ENCODE measurements around the gene SLC25A48.

SLC25A48 gene

DNA sequence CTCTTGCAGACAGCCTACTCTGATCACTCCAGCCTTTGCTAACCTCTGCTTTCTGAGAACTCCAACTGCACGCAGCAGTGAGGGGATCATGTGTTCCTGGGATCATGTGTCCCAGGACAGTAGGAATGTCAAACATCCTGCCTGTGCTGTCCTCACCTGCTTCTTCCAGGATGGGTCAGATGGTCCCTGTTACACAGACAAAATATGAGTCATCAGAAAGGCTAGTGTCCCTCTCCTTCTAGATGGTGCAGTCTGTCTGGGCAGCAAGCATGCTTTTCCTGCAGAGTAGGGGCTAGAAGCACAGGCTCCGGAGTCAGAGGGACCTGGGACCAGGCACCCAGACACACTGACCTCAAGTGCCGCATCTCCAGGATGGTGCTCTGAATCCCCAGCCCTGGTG is 20.1 kb upstream of the SLC25A48 start:
- DNase-seq (ENCODE audit: extremely low read depth, insufficient read length), result no peak
- Histone ChIP-seq H3K36me3 (ENCODE audit: control insufficient read depth, insufficient read depth, low read length) (no peaks in the 10 kb centered on the region), H3K4me3 (replicated peaks; ENCODE audit: low read depth, low read length) (no peak overlapping the region), H3K27me3 (replicated peaks; ENCODE audit: control insufficient read depth, insufficient read depth, low read length) (peaks cover 5% of the 10 kb centered on the region)
- TF ChIP-seq, protein P1, sequence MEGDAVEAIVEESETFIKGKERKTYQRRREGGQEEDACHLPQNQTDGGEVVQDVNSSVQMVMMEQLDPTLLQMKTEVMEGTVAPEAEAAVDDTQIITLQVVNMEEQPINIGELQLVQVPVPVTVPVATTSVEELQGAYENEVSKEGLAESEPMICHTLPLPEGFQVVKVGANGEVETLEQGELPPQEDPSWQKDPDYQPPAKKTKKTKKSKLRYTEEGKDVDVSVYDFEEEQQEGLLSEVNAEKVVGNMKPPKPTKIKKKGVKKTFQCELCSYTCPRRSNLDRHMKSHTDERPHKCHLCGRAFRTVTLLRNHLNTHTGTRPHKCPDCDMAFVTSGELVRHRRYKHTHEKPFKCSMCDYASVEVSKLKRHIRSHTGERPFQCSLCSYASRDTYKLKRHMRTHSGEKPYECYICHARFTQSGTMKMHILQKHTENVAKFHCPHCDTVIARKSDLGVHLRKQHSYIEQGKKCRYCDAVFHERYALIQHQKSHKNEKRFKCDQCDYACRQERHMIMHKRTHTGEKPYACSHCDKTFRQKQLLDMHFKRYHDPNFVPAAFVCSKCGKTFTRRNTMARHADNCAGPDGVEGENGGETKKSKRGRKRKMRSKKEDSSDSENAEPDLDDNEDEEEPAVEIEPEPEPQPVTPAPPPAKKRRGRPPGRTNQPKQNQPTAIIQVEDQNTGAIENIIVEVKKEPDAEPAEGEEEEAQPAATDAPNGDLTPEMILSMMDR (IDR thresholded peaks at IDR 0.05; ENCODE audit: insufficient read depth, low read length, poor library complexity, severe bottlenecking), result no peak

DNA sequence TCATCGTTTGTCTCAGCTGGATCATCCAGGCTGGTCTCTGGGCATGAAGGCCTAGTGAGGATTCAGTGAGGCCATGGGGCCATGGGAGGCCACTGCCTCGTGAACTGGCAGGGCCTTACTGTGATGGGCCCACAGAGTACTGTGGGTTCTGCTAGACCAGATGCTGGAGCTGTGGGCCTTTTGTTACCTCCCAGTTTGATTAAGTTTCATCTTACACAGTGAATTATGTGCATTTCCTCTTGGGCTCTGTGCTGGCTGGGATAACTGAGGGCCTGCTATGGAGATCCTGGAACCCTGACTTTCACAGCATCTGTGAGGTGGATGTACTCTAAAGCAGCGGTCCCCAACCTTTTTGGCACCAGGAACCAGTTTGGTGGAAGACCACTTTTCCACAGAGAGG is 19.7 kb upstream of the SLC25A48 start:
- TF ChIP-seq, protein P1 (IDR thresholded peaks at IDR 0.05; ENCODE audit: insufficient read depth, low read length, poor library complexity, severe bottlenecking), result no peak
- DNase-seq (ENCODE audit: extremely low read depth, insufficient read length), result no peak

DNA sequence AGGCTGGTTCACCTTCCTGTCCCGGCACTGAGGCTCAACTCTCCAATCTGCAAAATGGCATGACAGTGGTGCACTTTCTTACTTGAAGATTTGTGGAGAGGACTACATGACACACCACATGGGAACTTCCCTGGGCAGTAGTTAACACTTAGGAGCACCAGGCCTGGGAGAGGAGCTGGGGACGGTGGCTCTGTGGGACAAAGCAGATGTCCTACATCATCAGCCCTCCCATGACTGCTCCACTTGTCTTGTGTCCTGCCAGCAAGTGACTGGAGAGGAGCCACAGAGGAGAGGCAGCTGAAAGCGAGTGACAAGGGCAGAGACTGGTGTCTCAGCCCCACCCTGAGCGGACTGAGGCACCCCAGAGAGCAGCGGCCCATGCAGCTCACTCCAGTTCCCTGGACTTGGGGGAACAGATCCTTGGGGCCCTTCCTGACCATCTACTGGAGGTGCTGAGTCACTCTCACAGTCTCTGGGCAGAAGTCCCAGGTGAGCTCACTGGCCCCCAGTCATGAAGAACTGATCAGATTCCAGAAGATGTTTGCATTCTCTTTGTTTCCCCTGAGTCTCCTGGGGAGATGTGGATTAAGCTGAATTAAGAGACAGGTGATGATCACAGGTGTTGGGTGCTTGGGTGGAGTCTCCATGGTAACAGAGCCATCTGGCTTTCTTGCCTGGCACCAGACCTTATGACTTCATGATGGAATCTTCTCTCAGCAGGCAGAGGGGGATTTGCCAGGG is 13.2 kb upstream of the SLC25A48 start:
- DNase-seq (ENCODE audit: extremely low read depth, insufficient read length), result no peak
- H3K36me3 ChIP-seq (ENCODE audit: control insufficient read depth, insufficient read depth, low read length), result no peaks in the 10 kb centered on the region
- TF ChIP-seq, protein P1 (IDR thresholded peaks at IDR 0.05; ENCODE audit: insufficient read depth, low read length, poor library complexity, severe bottlenecking), result no peak
- no peaks in the 10 kb centered on the region; the same call in none of the 2 replicates for H3K27me3 ChIP-seq (replicated peaks; ENCODE audit: control insufficient read depth, insufficient read depth, low read length)
- no peak overlapping the region for H3K4me3 ChIP-seq (replicated peaks; ENCODE audit: low read depth, low read length)

More for the DNA sequence above, 19.7 kb upstream of the SLC25A48 start:
- no peak overlapping the region for H3K4me3 ChIP-seq (replicated peaks; ENCODE audit: low read depth, low read length)
- H3K27me3 ChIP-seq (replicated peaks; ENCODE audit: control insufficient read depth, insufficient read depth, low read length), result peaks cover 5% of the 10 kb centered on the region
- no peaks in the 10 kb centered on the region for H3K36me3 ChIP-seq (ENCODE audit: control insufficient read depth, insufficient read depth, low read length)

DNA sequence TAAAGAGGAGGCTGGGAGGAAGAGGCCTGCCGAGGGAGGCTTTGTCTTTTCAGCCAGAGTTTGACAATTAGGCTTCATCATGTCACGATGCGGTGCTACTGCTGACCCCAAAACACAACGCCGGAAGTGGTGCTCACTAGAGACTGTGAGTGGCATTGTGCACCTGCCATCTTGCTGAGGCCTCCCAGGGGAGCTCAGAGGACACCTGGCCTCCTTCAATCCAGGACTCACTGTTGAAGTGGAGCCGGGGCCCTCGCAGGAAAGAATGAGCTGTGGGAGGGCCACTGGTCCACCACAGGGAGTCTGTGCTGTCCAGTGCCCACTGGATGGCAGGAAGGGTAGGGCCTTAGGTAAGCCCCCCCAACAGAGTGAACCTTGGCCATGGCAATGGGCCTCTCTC is 12.7 kb upstream of the SLC25A48 start:
- no peak overlapping the region for H3K4me3 ChIP-seq (replicated peaks; ENCODE audit: low read depth, low read length)
- no peak for DNase-seq (ENCODE audit: extremely low read depth, insufficient read length)
- no peaks in the 10 kb centered on the region; the same call in none of the 2 replicates for H3K27me3 ChIP-seq (replicated peaks; ENCODE audit: control insufficient read depth, insufficient read depth, low read length)
- TF ChIP-seq, protein P1 (IDR thresholded peaks at IDR 0.05; ENCODE audit: insufficient read depth, low read length, poor library complexity, severe bottlenecking), result no peak
- H3K36me3 ChIP-seq (ENCODE audit: control insufficient read depth, insufficient read depth, low read length), result no peaks in the 10 kb centered on the region

DNA sequence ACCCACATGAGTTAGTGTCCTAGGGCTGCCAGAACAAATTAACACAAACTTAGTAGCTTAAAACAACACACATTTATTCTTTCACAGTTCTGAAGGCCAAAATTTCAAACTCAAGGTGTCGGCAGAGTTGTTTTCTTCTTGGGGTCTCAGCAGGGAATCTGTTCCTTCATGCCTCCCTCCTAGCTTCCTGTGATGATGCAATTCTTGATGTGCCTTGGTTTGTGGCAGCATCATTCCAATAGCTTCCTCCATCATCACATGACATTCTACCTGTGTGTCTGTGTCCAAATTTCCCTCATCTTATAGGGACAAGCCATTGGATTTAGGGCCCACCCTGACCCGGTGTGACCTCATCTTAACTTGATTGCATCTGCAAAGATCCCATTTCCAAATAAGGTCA is 12.2 kb upstream of the SLC25A48 start:
- DNase-seq (ENCODE audit: extremely low read depth, insufficient read length), result no peak
- TF ChIP-seq, protein P1 (IDR thresholded peaks at IDR 0.05; ENCODE audit: insufficient read depth, low read length, poor library complexity, severe bottlenecking), result no peak
- Histone ChIP-seq H3K36me3 (ENCODE audit: control insufficient read depth, insufficient read depth, low read length) (no peaks in the 10 kb centered on the region), H3K4me3 (replicated peaks; ENCODE audit: low read depth, low read length) (no peak overlapping the region), H3K27me3 (replicated peaks; ENCODE audit: control insufficient read depth, insufficient read depth, low read length) (no peaks in the 10 kb centered on the region; the same call in none of the 2 replicates)
